PC-3 (cell line): Measurements from ENCODE around the gene RCBTB2. TPM values are rescaled to one million over a fixed set of nuclear protein-coding genes. Genes with fewer than 3 reads are reported as not detected.

Source experiments
- ATAC-seq: fragments of 200-7000 bp; cut with Tn5 transposase; 2 replicates; pipeline ENCODE4 v1.9.1; 2020; ENCODE audit warnings: mild to moderate bottlenecking, moderate library complexity
- BruUV-seq: library from RNA; stranded (reverse); fragments of 400-500 nt; replicated peaks from 2 replicates; lab custom pipeline; 2021; lab: Mats Ljungman, UMichigan
- CTCF ChIA-PET: fragments of 300-600 bp; sonication (Branson Sonifier 250); formaldehyde crosslinking; loops from one replicate; lab custom pipeline; 2022; ENCODE audit warnings: antibody characterized with exemption; lab: Charles Lee
- POLR2A ChIA-PET: fragments of 300-600 bp; sonication (Branson Sonifier 250); formaldehyde crosslinking; loops from one replicate; lab custom pipeline; 2022; ENCODE audit warnings: antibody characterized with exemption; ENCODE audit not compliant: unreplicated experiment; lab: Charles Lee
- DNase-seq: peaks from one replicate; pipeline ENCODE4 v3.0.0-alpha.2; 2015
- H2AFZ ChIP-seq: fragments of 300-600 bp; sonication (generic); 2 replicates; pipeline ENCODE4 v1.6.0; 2016; ENCODE audit warnings: antibody characterized with exemption, low read length
- H3F3A ChIP-seq: fragments of 300-600 bp; sonication (generic); one replicate; pipeline ENCODE4 v1.6.0; 2017; ENCODE audit warnings: antibody characterized with exemption, low read length, control low read depth, mild to moderate bottlenecking; ENCODE audit not compliant: unreplicated experiment
- H3K27ac ChIP-seq: fragments of 300-600 bp; sonication (generic); 2 replicates; pipeline ENCODE4 v1.5.1; 2016; ENCODE audit warnings: mild to moderate bottlenecking, low read length
- H3K27me3 ChIP-seq: fragments of 300-600 bp; sonication (generic); 2 replicates; pipeline ENCODE4 v1.6.1; 2016; ENCODE audit warnings: low read length, mixed read lengths
- H3K36me3 ChIP-seq: fragments of 300-600 bp; sonication (generic); 2 replicates; pipeline ENCODE4 v1.6.1; 2016; ENCODE audit warnings: low read depth, mixed run types, low read length, mixed read lengths
- H3K4me1 ChIP-seq: fragments of 300-600 bp; sonication (generic); 2 replicates; pipeline ENCODE4 v1.5.1; 2016; ENCODE audit warnings: low read length; ENCODE audit not compliant: insufficient read depth
- H3K4me2 ChIP-seq: fragments of 300-600 bp; sonication (generic); 2 replicates; pipeline ENCODE4 v1.6.0; 2016; ENCODE audit warnings: low read length
- H3K4me3 ChIP-seq: fragments of 300-600 bp; sonication (generic); 2 replicates; pipeline ENCODE4 v1.5.1; 2016; ENCODE audit warnings: mild to moderate bottlenecking, low read length, mixed read lengths
- H3K79me2 ChIP-seq: fragments of 300-600 bp; sonication (generic); 2 replicates; pipeline ENCODE4 v1.6.1; 2017; ENCODE audit warnings: low read length, mixed read lengths
- H3K9ac ChIP-seq: fragments of 300-600 bp; sonication (generic); 2 replicates; pipeline ENCODE4 v1.6.0; 2016; ENCODE audit warnings: mild to moderate bottlenecking, low read length
- H3K9me2 ChIP-seq: fragments of 300-600 bp; sonication (generic); replicated peaks from 2 replicates; pipeline ENCODE4 v1.6.1; 2016; ENCODE audit warnings: mixed run types, low read length, mixed read lengths
- H3K9me3 ChIP-seq: fragments of 300-600 bp; sonication (generic); 2 replicates; pipeline ENCODE4 v1.6.1; 2016; ENCODE audit warnings: low read length, mixed read lengths
- H4K20me1 ChIP-seq: fragments of 300-600 bp; sonication (generic); 2 replicates; pipeline ENCODE4 v1.6.1; 2016; ENCODE audit warnings: low read length, mixed read lengths
- CTCF ChIP-seq: fragments of 300-600 bp; sonication (generic); conservative IDR thresholded peaks from 2 replicates; pipeline ENCODE4 v1.5.1; 2017; ENCODE audit warnings: antibody characterized with exemption, low read depth, mild to moderate bottlenecking, low read length
- EZH2 ChIP-seq: fragments of 300-600 bp; sonication (generic); IDR thresholded peaks from one replicate; pipeline ENCODE4 v1.6.1; 2017; ENCODE audit warnings: antibody characterized with exemption, mild to moderate bottlenecking, low read length; ENCODE audit not compliant: unreplicated experiment
- EZH2phosphoT487 ChIP-seq: fragments of 300-600 bp; sonication (generic); IDR thresholded peaks from 2 replicates; pipeline ENCODE4 v1.6.1; 2018; ENCODE audit warnings: mild to moderate bottlenecking, antibody characterized with exemption, low read length, borderline replicate concordance
- intact Hi-C: fragments of 100-400 bp; cut with micrococcal nuclease; formaldehyde crosslinking; loops from 2 replicates; pipeline ENCODE4 v1.9.0; 2023
- total RNA-seq: library from RNA; depleted of rRNA; stranded (reverse); fragments of >200 nt; gene quantifications from 2 replicates; pipeline ENCODE4 v1.2.3, GENCODE V29; 2014

RCBTB2 gene
- total RNA-seq, 1 experiment from 2014 or later, result 2.5 TPM

- no peaks in the 10 kb centered on the region for H3K9me3 ChIP-seq
- peak overlapping the region; percentile 29; the same call in 1 of the 2 replicates for H3K9ac ChIP-seq
- H2AFZ ChIP-seq, result no peak overlapping the region
- H3F3A ChIP-seq, result peaks cover 3% of the 10 kb centered on the region
- POLR2A ChIA-PET, result no interaction called here
- H3K79me2 ChIP-seq, result no peaks in the 10 kb centered on the region
- H3K9me2 ChIP-seq, result no peaks in the 10 kb centered on the region
- intact Hi-C loops, result loop anchor here (1.0 to 2.0 kb wide), 3 partner anchors 36 to 48 kb away; partner anchors contain the start of gene LPAR6
- H3K27ac ChIP-seq, result peak overlapping the region; percentile 68
- no peaks in the 10 kb centered on the region for H3K27me3 ChIP-seq
- H3K36me3 ChIP-seq, result peaks cover 10% of the 10 kb centered on the region
- H3K4me1 ChIP-seq, result peaks cover 45% of the 10 kb centered on the region
- H3K4me3 ChIP-seq, result peak overlapping the region; percentile 10; the same call in 1 of the 2 replicates
- no peaks in the 10 kb centered on the region for H4K20me1 ChIP-seq
- peak; percentile 29 for ATAC-seq
- no TSS peak for BruUV-seq
- CTCF ChIA-PET, result no interaction called here
- TF ChIP-seq EZH2 (no peak), CTCF (no peak), EZH2phosphoT487 (no peak)
- peak overlapping the region; percentile 73 for H3K4me2 ChIP-seq
- DNase-seq, result peak; percentile 78
Measured at GRCh38 chr13:48448959-48449614, 83.8 kb downstream of the RCBTB2 start.

DNA sequence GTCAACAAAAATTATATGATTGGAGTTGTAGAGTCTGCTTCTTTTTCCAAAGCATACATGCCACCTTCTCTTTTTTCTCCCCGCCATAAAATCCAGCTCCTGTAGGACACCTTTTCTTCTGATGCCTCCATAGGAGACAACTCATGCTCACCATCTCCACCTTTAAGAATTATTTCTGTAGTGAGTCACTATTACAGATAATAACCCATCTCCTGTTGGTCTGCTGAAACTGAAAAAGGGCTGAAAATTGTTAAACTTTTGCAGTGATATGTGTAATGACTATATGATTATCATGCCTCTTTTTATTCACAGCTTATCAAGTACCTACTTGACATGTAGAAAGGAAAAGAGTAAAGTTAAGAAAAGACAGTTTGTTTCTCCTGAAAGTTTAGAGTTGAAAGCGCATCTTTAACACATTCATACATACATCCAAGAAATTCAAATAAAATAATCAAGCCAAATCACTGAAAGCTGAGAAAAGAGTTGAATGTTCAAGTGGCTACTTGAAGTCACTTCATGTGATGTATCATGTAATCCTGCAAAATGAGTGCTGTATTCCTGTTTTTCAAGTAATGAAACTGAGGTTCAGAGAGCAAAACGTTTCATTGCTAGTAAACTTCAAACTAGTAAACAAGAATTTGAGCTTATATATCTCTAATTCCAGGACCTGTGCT is 84.5 kb downstream of the RCBTB2 start:
- Histone ChIP-seq H3K9me2 (no peaks in the 10 kb centered on the region), H3K27me3 (no peaks in the 10 kb centered on the region), H3K4me3 (peak overlapping the region; percentile 10; the same call in 1 of the 2 replicates), H3F3A (peaks cover 3% of the 10 kb centered on the region), H2AFZ (no peak overlapping the region), H3K79me2 (no peaks in the 10 kb centered on the region), H3K4me1 (peaks cover 45% of the 10 kb centered on the region), H3K9ac (no peak overlapping the region), H3K4me2 (peak overlapping the region; percentile 73), H3K27ac (peak overlapping the region; percentile 68), H3K36me3 (peaks cover 6% of the 10 kb centered on the region), H4K20me1 (no peaks in the 10 kb centered on the region), H3K9me3 (no peaks in the 10 kb centered on the region)
- DNase-seq (peak; percentile 2), ATAC-seq (peak; percentile 17)
- ChIA-PET CTCF (interaction anchor here (0.9 kb wide), 1 partner anchor 132 kb away, joined by 5 read pairs; no protein-coding TSS in a partner anchor), POLR2A (no interaction called here)
- TF ChIP-seq CTCF (no peak), EZH2 (no peak), EZH2phosphoT487 (no peak)
- no TSS peak for BruUV-seq
- intact Hi-C loops, result loop anchor here (2.0 kb wide), 2 partner anchors 36 to 48 kb away; partner anchors contain the start of gene LPAR6

DNA sequence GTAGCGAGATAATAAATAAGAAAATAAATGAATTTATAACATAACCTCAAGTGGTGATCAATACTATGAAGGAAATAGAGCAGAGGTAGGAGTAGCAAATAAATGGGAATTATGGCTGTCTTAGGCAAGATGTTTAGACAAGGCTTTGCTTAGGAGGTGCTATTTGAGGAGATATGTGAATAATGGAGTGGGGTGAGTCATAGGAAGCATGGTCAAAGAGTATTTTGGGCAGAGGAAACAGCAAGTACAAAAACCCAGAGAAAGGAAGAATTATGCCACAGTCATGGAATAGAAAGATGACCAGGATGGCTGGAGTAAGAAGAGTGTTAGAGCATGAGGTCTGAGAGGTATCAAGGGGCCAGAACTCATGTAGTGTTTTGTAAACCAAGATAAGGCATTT is 86.4 kb downstream of the RCBTB2 start:
- no peaks in the 10 kb centered on the region for H3K9me3 ChIP-seq
- no peaks in the 10 kb centered on the region for H4K20me1 ChIP-seq
- intact Hi-C loops, result no loop called here
- H3K27ac ChIP-seq, result peak overlapping the region; percentile 62
- H3K79me2 ChIP-seq, result no peaks in the 10 kb centered on the region
- H3F3A ChIP-seq, result peaks cover 3% of the 10 kb centered on the region
- no peak overlapping the region for H3K4me3 ChIP-seq
- no peak overlapping the region for H2AFZ ChIP-seq
- H3K4me2 ChIP-seq, result peak overlapping the region; percentile 45; the same call in 1 of the 2 replicates
- BruUV-seq, result no TSS peak
- H3K9me2 ChIP-seq, result no peaks in the 10 kb centered on the region
- H3K27me3 ChIP-seq, result no peaks in the 10 kb centered on the region
- CTCF ChIA-PET, result no interaction called here
- no peaks in the 10 kb centered on the region for H3K36me3 ChIP-seq
- DNase-seq (peak; percentile 68), ATAC-seq (peak; percentile 72)
- H3K9ac ChIP-seq, result no peak overlapping the region
- POLR2A ChIA-PET, result no interaction called here
- TF ChIP-seq EZH2, result no peak
- no peak for TF ChIP-seq EZH2phosphoT487
- TF ChIP-seq CTCF, result no peak
- H3K4me1 ChIP-seq, result peaks cover 45% of the 10 kb centered on the region
